Right forelimb (tissue), 1 donor: ENCODE measurements around the gene G6PC1.
A peak's percentile ranks its signal among the peaks of the same experiment; 100 is the strongest.
"Not testable (repeated sequence)": the region's sequence is repeated elsewhere in the genome, so short reads cannot be mapped to it uniquely, and the experiment has no call there.

Experiments
- DNase-seq: peaks from one replicate; pipeline ENCODE4 v3.0.0-alpha.2; 2018

The G6PC1 gene

GRCh38 chr17:42904110-42904469 is 3.5 kb downstream of the G6PC1 start:
- DNase-seq: no peak

GRCh38 chr17:42906772-42907446 is 6.3 kb downstream of the G6PC1 start:
- DNase-seq: no peak

GRCh38 chr17:42908872-42909700 is 8.5 kb downstream of the G6PC1 start:
- no peak for DNase-seq

- DNase-seq: no peak
These were observed 12.9 kb downstream of the G6PC1 start for GRCh38 chr17:42913522-42913921.

GRCh38 chr17:42913981-42914617 is 13.5 kb downstream of the G6PC1 start:
- DNase-seq: no peak

GRCh38 chr17:42915288-42915687 is 14.7 kb downstream of the G6PC1 start:
- DNase-seq: not testable (repeated sequence)

- not testable (repeated sequence) for DNase-seq
These were observed 16.0 kb downstream of the G6PC1 start for GRCh38 chr17:42916388-42917235.

GRCh38 chr17:42917236-42917603 is 16.6 kb downstream of the G6PC1 start:
- no peak for DNase-seq

GRCh38 chr17:42918902-42919521 is 18.4 kb downstream of the G6PC1 start:
- no peak for DNase-seq

- not testable (repeated sequence) for DNase-seq
These were observed 19.0 kb downstream of the G6PC1 start for GRCh38 chr17:42919522-42920077.

GRCh38 chr17:42920106-42920900 is 19.7 kb downstream of the G6PC1 start:
- no peak for DNase-seq

GRCh38 chr17:42920922-42921321 is 20.3 kb downstream of the G6PC1 start:
- DNase-seq: no peak

GRCh38 chr17:42922294-42922693 is 21.7 kb downstream of the G6PC1 start:
- DNase-seq: no peak

GRCh38 chr17:42923472-42923871 is 22.9 kb downstream of the G6PC1 start:
- DNase-seq: not testable (repeated sequence)

- no peak for DNase-seq
These were observed 24.3 kb downstream of the G6PC1 start for GRCh38 chr17:42924891-42925290.

- peak; percentile 47 for DNase-seq
These were observed 28.3 kb downstream of the G6PC1 start for GRCh38 chr17:42928714-42929496.

GRCh38 chr17:42929497-42929844 is 28.9 kb downstream of the G6PC1 start:
- no peak for DNase-seq

GRCh38 chr17:42937712-42938596 is 37.4 kb downstream of the G6PC1 start:
- peak; percentile 61 for DNase-seq

- DNase-seq: no peak
These were observed 43.6 kb downstream of the G6PC1 start for GRCh38 chr17:42944211-42944610.
